GM12874 (cell line): ENCODE results near the gene OSM.

Source experiments
- TF ChIP-seq, protein P1 (sequence below): IDR thresholded peaks from 2 replicates; pipeline ENCODE4 v1.5.1; 2011; ENCODE audit warnings: low read depth, mild to moderate bottlenecking, control low read depth, low read length, moderate library complexity; ENCODE audit not compliant: insufficient read depth

The OSM gene

DNA sequence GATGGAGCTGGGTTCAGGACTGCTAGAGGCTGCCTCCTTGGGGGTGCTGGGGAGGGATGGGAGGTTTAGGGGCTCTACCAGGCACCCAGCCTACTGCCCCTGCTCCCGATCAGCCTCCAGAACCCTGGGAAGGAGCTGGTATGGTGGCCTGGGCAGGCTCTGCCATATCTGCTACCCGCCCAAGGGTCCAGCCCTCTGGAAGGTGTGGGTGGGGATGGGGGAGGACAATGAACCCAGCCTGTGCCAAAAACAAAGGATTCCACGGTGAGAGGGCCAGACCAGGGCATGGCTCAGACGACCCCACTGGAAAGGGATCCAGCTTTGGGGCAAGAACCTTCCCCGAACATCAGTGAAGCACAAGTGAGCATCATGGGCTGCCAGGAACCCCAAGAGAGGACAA lies 19.7 kb upstream of the OSM start:
- TF ChIP-seq, protein P1, sequence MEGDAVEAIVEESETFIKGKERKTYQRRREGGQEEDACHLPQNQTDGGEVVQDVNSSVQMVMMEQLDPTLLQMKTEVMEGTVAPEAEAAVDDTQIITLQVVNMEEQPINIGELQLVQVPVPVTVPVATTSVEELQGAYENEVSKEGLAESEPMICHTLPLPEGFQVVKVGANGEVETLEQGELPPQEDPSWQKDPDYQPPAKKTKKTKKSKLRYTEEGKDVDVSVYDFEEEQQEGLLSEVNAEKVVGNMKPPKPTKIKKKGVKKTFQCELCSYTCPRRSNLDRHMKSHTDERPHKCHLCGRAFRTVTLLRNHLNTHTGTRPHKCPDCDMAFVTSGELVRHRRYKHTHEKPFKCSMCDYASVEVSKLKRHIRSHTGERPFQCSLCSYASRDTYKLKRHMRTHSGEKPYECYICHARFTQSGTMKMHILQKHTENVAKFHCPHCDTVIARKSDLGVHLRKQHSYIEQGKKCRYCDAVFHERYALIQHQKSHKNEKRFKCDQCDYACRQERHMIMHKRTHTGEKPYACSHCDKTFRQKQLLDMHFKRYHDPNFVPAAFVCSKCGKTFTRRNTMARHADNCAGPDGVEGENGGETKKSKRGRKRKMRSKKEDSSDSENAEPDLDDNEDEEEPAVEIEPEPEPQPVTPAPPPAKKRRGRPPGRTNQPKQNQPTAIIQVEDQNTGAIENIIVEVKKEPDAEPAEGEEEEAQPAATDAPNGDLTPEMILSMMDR, result no peak

DNA sequence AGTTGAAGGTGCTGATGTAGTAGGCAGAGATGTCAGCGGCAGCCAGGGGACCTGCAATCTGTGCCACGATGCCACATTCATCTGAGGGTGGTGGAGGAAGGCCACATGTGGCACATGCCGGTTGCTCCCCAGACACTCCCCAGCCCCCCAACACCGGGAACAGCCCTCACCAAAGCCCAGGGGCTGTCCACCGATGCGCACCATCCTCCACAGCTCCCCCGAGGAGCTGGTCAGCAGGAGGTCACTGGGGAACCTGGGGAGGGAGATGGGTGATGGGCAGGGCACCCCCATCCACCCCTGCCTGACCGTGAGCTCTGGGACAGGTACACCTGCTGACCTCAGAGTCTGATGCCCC lies 19.2 kb upstream of the OSM start:
- TF ChIP-seq, protein P1, result no peak

DNA sequence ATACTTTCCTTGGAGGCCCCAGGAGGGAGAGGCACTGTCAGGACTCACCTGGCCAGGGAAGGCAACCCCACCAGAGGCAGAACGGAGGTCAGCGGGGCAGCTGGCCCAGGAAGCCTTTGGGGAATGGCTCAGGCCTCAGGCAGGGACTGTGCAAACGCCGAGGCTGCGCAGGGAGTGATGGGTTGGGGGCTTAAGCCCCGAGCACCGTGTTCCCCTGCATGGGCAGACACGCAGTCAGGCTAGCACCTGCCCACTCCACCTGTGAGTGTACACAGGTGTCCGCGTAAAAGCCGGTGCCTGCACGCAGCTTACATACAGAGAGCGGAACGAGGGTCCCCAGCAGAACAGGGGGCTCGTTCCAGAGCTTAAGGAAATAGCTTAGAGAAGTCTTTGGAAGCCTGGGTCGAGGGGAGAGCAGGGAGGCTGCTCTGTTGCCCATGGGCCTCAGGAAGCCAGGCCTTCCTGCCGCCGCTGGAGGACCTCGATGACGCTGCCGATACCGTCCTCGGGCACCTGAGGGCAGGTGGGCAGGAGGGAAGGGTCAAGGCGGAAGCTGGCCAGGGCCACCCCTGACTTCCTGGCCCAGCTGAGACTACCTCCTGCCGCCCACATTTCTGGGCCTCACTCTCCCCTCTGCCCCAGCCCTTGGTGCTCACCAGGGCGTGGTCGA lies 18.7 kb upstream of the OSM start:
- TF ChIP-seq, protein P1, result no peak

DNA sequence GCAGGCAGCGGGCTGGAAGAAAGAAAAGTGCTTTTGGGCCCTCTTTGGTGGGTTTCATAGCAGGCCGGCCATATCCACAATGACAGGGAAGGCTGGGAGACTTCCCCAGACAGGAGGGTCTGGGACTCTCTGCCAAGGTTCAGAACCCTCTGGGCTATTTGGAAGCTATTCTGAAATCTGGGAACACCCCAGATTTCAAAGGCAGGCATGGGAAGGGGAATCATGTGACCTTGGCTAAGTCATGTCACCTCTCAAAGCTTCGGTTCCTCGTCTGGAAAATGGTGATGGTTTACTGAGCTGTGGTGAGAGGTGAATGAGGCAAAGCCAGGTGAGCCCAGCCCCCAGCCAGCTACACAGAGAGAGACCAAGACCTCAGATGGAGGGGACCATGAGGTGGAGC lies 18.0 kb upstream of the OSM start:
- TF ChIP-seq, protein P1, result no peak

DNA sequence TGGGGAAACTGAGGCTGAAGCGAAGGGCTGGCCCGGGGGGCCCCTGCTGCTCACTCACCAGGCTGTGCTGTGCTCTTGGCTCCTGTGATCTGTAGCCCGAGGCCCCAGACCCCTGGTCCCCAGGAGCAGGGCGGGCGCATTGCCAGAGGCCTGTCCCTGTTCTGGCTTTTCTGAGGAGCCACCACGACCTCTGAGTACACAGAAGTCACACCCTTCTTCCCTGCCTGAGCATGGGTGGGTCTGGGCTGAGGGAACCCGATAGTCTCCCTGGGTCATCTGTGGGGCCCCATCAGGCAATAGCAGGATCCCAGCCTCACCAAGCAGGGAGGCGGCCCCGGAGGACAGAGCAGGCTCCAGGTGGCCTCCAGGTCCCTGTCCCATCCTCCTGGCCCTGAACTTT lies 17.5 kb upstream of the OSM start:
- TF ChIP-seq, protein P1, result no peak

DNA sequence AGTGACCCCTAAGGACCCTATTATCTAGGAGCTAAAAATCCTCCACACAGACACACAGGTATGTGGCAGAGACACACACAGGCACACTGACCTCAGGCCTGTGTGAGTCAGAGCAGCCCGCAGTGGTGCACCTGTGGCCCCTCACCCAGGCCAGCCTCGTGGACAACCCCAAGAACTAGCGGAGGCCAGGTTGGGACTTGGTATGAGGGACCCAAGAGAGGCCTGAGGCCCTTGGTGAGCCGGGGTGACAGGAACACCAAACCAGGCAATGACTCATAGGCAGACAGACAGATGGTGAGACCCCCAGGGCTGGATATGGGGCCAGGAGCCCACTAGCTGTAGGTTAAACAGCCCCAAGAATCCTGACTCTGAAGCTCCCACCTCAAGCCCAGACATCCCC lies 16.7 kb upstream of the OSM start:
- TF ChIP-seq, protein P1, result no peak

DNA sequence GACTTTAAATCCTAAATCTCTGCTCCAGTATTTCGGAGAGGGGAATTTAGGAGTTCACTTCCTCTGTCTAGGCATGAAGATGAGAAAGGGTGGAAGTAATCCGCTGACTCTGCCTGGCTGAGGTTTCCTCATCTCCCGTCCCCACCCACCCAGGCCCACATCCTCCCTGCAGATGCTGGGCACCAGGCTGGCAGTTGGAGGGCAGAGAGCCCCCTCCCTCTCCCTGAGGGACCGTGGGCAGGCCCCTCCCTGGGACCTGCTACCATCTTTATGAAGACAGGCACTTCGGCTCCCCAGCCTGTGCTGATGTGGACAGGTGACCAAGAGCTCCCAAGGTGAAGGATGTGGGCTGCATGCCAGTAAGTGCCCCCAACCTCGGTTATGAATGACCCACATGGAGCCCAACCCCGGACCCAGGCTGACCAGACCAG lies 16.0 kb upstream of the OSM start:
- TF ChIP-seq, protein P1, result no peak
